ENCODE data around the gene GINS1.
"Not testable (repeated sequence)": the region's sequence is repeated elsewhere in the genome, so short reads cannot be mapped to it uniquely, and the experiment has no call there.

The GINS1 gene

DNA sequence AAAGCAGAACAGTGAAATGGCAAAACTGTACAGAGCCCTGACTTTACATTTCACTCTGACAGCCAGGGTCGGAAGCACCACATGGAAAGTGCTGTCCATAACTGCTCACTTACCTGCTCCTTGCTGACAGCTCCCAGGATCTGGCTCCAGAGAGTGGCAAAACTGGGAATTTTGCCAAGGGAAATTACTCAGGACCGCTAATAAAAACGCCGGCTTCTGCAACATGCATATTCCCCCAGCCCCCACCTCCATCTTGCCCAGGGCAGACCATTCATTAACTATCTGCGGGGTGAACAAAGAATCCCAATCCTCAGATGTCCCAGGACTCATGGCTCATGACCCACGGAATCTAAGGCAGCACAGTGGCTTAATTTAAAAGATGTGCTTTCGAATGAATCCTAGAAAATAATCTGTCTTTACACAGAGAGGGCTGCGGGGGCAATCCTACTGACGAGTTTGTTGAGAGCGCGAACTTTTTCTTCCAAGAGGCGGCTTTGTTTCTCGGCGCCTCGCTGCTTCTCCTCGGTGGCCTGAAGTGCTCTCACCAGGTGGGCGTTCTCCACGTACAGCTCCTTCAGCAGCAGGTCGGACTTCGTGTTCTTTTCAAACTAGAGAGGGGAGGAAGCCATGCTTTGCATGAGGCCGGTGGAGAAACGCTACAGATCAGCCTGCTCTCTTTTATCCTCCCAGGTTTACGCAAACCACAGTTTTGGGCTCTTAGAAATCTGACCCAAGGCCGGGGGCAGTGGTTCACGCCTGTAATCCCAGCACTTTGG is 45.8 kb downstream of the GINS1 start:
- DNase-seq (ENCODE audit: low read depth in 2 of 2): no peak

DNA sequence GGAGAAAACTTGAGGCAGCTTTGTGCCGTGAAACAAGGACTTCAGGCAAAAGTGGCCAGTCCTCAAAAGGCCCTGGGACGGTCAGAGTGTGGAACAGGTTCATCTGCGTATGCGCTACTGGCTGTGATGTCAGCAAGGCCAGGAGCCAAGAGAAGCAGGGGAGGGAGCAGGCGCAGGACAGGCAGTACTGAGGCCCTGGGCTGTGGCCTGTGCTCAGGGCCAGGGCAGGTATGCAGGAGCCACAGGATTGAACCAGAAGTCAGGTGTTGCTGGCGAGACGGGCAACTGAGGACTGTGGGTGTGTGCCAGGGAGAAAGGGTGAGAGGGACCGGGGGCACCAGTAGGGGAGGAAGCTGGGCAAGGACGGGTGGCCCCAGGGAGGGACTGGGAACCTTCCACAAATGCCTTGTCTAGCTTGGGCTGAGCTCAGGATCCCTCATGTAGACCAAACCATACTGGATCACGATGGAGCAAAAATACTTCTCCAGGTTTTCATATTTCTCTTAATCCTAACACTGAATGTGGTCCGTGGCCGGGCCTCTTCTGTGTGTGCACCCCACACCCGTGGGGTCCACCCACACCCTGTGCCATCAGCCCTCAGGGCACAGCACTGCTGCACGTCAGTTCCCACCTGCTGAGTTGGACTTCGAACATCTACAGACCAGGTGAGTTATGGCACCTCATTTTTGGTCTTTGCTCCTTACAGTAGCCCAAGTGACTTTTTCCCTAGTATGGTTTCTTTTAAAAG is 46.9 kb downstream of the GINS1 start:
- DNase-seq (ENCODE audit: low read depth in 2 of 2): no peak

DNA sequence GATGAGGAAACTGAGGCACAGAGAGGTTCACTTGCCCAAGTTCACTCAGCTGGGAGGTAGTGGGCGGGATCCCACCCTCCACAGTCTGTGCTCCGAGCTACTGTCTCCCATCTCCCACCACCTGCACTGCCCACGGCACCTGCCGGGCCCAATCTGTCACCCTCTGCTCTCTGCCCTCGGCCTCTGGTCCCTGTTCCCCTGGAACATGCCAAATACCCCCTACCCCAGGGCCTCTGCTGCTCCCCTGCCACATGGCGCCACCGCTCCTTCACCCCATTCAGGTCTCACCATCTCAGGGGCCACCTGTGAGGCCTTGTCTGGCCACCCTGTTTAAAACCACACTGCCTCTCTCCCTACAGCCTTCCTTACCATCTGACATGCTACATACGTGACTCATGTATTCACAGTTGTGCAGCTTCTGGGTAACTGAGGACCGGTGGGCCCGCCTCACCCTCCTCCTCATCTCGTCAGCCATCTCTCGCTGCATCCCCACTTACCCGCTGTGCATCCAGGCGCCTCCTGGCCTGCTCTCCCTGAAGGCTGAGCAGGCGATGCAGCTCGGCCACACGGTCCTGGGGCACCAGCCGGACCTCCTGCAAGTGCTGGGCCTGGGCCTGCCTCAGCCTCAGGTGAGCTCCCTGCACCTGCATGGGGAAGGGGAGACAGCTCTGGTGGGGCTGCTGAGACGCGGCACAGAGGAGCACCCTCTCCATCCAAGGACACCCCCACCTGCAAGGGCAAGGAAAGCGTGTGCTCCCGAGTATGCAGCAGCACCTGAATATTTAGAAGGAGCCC is 50.6 kb downstream of the GINS1 start:
- DNase-seq (ENCODE audit: low read depth in 2 of 2): no peak

DNA sequence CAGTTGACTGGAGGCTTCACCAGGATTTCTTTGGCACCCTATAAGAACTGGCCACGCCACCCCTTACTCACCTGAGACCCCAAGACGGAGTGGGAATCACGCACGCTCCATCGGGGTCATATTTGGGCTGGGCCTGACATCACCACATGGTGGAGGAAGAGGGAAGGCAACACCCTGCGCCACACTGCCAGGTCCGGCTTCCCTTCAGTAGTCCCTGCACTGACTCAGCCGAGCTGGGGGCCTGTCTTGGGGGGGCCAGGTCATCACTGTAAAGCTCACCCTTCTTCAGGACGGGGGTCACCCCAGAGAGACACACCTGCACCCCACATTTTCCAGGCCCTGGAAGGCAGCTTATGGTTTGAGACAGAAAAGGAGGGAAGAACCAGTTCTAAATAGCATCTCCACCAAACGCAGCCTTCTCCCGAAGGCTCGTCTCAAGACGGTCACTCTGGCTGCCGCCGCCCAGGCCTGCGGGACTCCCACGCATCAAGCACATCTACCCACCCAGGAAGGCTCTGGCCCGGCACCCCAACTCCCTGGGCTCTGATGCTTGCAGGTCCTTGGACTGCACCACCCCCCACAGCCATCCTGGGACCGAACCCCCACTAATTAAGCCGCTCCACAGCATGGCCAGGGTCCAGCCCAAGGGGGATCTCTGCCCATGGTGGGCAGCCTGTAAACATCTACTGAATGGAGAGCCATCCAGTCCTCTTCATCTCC is 51.8 kb downstream of the GINS1 start:
- DNase-seq (ENCODE audit: low read depth in 2 of 2): no peak

DNA sequence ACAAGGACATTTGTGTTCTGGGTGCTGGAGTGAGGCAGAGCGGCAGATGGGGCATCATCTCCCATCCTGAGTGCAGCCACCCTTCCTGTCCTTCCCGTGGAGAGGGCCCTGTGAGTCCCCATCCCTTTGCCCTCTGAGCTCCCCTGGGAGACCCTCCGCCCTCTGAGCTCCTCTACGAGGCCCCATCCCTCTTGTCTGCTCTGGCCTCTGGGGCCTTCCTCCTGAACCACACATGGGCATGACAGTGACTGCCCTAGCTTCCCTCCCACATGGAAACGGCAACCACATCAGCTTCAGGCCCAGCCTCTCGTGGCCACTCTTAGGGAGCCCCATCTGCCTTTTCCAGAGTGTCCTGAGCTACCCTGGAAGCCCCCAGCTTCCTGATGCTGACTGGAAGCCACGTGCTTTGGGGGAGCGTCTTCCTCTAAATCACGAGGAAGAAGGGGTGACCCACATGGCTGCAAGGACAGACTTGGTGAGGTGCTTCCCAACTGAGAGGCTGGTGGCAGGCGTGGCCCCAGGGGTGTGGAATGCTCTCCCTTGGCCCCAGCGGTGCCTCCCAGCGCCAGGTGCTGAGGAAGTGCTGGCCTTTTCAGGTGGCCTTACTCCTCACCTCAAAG is 52.6 kb downstream of the GINS1 start:
- DNase-seq (ENCODE audit: low read depth in 2 of 2): no peak

DNA sequence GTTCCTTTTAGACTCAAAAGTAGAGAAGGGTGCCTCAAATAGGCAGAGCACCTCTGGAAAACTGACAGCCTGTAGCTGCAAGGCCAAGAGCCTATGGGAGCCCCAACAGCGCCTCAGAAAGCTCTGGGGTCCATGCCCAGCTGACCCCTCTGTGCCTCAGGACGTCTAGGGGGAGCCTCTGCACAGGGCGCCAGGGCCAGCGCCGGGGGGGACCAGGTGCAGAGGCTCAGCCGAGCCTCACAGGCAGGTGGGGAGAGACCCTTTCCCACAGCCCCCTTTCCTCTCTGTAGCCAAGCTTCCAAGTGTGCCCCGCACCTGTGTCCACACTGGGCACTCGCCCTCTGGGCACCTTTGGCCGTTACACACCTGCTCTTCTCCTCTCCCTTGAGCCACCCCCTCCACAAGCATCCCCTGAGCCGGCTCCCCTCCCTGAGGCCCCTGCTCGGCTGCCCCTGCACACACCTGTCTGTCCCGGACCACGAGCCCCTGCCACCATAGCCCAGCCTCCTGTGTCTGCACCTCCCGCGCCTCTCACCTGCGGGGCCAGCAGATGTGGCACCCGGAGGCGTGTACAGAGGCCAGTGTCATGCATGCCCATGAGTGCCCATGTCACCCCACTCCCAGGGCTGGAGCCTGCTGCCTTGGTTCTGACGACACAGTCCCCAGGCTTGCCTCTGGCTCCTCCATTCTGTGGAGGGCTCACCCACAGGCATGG is 53.2 kb downstream of the GINS1 start:
- no peak for DNase-seq (ENCODE audit: low read depth in 2 of 2)

DNA sequence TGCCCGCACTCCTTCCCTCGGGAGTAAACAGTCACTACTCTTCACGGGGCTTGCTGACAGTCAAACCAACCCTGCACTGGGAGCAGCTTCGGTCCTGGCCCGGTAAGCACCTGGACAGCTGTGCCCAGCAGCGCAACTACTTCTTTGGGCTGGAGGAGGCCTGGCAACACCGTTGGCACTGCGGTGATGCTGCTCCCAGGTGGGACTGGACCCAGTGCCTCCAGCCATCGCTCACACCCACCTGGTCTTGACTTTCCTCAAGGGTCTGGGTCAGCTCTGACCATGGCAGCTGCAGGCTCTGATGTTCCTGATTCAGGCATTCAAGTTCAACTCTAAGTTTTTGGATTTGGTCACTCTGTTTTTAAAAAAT is 53.8 kb downstream of the GINS1 start:
- DNase-seq (ENCODE audit: low read depth in 2 of 2): no peak

DNA sequence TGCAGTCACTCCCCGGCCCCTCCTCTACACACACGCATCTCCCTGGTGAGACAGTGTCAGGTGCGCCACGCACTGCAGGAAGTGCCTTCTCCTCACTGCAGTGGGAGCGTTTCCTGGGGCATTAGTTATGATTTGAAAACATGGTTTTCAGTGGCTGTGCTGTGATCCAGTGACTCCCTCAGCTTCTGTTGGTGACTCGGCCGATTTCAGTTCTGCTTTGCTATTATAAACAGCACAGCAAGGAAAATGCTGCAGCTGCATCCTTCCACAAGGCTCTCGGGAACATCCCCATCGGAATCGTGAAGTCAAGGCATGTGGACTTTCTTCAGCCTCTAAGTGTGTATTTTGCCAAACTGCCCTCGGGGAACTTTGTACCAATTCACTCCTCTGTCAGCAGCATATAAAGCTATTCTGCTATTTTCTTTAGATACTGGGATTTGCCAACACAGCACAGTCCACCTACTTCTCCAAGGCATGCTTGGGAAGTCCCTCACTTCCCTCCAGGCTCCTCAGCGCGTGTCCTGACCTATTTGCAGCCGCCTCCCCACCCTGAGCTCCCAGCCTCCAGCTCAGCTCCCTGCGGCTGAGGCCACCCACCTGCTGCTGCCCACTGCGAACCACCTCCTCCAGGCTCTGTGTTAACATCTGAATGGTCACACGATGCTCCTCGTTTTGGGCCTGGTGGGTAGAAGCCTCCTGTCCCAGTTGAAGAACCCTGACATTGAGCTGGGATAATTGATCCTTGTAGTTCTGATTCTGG is 54.5 kb downstream of the GINS1 start:
- no peak for DNase-seq (ENCODE audit: low read depth in 2 of 2)

DNA sequence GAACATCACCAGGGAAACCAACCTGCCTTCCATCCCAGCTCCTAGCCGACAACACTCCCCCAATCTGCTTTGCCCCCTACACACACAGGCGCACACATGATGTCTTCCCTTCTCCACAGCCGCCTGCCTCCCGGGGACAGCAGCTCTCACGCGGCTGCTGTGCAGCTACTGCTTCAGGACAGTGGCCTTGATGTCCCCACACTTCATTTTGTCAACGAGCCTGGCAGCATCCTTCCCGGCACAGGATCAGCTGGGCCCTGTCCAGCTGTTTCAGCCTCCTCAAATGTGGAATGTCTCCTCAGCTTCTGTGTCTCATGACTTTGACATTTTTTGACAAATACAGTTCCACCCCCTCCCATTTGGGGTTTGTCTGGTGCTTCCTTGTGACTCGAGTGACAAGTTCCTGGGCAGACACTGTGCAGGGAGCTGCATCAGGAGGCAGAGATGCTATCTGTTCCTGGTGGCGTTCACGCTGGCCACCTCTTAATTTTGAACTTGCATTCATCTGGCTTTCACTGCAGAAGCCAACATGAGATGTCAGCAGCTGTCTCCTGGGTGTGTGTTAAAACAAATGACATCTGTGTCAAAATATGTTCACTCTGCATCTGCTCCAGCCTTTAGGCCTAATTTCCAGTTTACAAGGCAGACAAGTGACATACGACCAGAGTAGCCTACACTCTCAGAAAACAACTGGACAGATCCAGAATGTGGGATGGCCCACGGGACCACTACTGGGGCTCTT is 57.2 kb downstream of the GINS1 start:
- no peak for DNase-seq (ENCODE audit: low read depth in 2 of 2)

DNA sequence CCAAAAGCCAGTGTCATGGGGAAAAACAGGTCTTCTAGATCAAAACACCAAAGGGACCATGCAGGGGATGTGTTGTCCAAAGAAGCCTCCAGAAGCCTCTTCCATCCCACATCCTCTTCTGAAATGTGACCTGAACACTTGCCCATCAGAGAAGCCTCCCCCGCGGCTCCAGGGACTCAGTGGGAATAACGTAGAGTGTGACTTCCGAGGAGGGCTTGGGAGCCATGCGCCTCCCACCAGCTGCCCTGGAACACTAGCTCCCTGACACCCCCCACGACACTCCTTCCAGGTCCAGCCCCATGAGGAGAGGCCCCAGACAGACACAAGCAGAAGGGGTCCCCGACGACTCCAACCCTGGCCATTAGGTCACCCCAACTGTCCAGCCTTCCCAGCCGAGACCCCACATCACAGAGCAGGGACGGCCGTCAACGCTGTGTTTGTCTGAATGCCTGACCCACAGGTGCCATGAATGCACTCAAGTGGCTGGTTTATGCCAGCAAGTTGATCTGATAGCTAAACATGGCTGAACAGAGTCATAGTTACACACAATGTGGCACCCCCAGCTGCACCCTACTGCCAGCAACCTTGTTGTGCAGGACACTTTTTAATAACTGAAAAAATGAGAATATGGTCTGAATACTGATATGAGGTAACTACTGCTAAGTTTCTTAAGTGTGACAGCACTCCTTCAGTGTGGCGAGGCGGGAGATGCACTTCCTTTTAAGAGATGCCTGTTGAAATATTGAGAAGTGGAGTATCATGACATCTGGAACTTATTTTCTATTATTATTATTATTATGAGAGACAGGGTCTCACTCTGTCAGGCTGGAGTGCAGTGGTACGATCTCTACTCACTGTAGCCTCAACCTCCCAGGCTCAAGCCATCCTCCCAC is 58.0 kb downstream of the GINS1 start:
- no peak for DNase-seq (ENCODE audit: low read depth in 2 of 2)

DNA sequence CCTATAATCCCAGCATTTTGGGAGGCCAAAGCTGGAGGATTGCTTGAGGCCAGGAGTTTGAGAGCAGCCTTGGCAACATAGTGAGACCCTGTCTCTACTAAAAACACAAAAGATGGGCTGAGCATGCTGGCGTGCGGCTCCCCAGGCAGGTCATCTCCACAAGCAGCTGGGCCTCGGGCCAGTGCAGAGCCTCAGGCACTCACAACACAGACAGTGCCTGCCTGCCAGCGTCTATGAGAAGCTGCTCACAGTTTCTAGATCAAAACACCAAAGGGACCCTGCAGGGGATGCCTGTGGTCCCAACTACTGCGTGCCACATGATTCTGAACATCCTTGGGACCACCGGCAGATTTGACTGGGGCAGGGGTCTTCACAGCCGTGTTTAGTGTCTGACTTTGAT is 59.4 kb downstream of the GINS1 start:
- no peak for DNase-seq (ENCODE audit: low read depth in 2 of 2)

DNA sequence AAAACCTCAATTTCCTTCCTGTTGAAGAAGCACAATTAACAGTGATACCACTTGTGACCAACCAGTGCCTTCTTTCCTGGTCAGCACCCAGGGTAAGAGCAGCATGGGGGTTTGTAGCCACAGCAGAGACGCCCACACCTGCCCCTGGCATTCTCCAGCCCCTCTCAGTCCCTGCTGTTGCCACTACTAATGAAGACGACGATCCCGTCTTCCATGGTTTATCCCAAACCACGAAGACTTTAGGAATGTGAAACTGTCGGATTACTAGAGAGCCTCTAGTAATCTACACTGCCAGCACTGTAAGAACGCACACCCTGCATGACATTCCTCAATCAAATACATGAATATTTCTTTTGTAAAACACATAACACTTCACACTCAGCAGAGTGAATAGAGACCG is 60.0 kb downstream of the GINS1 start:
- DNase-seq (ENCODE audit: low read depth in 2 of 2): no peak

DNA sequence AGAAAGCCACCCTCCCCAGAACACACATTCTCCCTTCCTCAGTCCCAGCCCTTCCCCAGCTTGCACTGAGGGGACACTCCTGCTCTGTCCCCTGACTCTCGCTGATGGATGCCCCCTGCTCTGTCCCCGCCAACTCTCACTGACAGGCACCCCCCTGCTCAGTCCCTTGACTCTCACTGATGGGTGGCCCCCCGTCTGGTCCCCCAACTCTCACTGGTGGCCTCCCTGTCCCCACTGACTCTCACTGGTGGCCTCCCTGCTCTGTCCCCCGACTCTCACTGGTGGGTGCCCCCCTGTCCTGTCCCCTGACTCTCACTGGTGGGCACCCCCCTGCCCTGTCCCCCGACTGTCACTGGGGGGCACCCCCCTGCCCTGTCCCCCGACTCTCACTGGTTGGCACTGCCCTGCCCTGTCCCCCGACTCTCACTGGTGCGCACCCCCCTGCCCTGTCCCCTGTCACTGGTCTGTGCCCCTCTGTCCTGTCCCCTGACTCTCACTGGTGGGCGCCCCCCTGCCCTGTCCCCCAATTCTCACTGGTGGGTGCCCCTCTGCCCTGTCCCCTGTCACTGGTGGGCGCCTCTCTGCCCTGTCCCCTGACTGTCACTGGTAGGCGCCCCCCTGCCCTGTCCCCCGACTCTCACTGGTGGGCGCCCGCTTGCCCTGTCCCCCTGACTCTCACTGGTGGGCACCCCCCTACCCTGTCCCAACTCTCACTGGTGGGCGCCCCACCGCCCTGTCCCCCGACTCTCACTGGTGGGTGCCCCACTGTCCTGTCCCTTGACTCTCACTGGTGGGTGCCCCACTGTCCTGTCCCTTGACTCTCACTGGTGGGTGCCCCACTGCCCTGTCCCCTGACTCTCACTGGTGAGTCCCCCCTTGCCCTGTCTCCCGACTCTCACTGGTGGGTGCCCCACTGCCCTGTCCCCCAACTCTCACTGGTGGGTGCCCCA is 60.9 kb downstream of the GINS1 start:
- no peak for DNase-seq (ENCODE audit: low read depth in 2 of 2)

DNA sequence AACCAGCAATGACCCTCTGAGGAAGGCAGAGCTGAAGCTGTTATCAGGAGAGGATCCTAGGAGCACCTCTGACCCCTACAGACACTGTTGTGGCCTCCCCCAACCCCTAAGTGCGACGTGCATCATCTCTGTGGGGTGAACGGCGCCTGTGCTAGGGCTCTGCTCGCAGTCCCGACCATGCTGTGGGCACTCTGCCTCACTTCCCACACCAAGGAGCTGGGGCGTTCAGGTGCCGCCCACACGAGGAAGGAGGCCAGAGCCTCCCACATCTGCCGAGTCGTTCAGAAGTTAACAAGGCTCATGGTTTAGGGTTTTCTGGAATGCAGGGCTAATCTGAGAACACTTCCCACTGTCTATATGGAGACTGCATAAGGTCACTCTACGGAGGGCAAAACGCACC is 62.1 kb downstream of the GINS1 start:
- DNase-seq (ENCODE audit: low read depth in 2 of 2): no peak

DNA sequence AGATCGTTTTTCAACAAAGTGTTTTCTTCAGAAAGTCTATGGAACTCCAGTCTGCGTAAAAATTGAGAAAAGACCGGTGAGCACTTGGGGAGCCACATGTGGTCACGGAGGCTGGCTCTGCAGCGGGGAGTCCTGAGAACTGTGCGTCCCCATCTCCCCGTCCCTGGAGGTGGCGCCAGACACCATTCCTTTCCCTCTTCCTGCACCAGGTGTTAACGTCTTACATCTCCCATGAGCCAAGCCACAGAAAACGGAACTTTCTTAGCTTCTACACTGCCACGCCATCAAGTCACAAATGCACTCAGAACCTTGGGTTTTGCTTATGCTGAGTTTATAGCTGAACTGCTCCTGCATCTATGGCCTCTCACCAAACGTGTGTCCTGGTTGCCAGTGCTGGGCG is 62.6 kb downstream of the GINS1 start:
- no peak for DNase-seq (ENCODE audit: low read depth in 2 of 2)

DNA sequence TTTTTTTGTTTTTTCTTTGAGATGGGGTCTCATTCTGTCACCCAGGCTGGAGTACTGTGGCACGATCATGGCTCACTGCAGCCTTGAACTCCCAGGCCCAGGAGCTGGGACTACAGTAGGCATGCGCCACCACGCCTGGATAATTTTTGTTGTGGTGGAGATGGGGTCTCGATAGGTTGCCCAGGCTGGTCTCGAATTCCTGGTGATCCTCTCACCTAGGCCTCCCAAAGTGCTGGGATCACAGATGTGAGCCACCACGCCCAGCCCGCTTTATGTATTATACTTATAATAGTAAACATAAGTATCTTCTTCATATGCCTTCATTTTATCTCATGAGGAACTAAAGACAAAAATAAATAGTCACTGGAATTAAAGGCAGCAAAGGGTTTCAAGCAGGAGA is 63.5 kb downstream of the GINS1 start:
- no peak for DNase-seq (ENCODE audit: low read depth in 2 of 2)

DNA sequence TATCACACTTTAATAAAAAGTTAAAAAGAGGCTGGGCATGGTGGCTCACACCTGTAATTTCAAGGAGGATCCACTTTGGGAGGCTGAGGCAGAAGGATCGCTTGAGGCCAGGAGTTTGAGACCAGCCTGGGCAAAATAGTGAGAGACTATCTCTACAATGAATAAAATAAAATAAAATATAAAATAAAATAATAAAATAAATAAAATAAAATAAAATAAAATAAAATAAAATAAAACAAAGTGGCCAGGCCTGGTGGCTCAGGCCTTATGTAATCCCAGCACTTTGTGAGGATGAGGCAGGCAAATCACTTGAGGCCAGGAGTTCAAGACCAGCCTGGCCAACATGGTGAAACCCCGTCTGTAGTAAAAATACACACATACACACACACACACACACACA is 65.8 kb downstream of the GINS1 start:
- not testable (repeated sequence) for DNase-seq (ENCODE audit: low read depth in 2 of 2)
